ENCODE measurements around the gene PRR33. TPM values are rescaled to one million over a fixed set of nuclear protein-coding genes. Genes with fewer than 3 reads are reported as not detected.

The PRR33 gene
- total and polyA plus RNA-seq, 4 donors, result 0.08 to 0.13 TPM; not detected in 2

DNA sequence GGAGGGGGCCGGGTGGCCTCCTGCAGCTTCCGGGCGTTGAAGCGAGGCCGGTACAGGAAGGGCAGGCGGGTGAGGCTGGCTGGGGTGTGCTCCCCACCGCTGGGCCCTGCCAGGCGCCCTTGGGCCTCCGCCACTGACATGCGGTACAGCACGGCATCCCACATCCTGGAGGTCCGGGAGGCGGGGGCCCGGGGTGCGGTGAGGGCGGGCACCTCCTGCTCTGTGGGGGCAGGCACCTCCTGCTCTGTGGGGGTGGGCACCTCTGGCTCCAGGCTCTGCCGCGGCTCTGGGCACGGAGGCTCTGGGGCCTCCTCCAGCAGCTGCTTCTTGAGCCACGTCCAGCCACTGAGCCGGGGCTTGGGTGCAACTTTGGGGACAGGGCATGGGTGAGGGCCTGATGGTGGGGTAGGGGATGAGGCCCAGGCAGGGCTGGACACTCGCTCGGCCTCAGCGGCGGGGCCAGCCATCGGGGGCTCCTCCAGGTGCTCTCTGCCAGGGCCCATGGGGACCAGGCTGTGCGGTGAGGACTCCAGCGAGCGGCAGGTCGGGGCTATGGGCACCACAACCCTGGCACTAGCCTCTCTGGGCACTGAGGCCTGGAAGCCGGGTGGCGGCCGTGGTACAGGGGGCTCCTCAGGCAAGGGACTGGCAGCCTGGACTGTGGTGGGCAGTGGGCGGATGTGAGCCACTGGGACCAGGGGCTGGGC is 2.3 kb downstream of the PRR33 start:
- TF ChIP-seq, protein P1, sequence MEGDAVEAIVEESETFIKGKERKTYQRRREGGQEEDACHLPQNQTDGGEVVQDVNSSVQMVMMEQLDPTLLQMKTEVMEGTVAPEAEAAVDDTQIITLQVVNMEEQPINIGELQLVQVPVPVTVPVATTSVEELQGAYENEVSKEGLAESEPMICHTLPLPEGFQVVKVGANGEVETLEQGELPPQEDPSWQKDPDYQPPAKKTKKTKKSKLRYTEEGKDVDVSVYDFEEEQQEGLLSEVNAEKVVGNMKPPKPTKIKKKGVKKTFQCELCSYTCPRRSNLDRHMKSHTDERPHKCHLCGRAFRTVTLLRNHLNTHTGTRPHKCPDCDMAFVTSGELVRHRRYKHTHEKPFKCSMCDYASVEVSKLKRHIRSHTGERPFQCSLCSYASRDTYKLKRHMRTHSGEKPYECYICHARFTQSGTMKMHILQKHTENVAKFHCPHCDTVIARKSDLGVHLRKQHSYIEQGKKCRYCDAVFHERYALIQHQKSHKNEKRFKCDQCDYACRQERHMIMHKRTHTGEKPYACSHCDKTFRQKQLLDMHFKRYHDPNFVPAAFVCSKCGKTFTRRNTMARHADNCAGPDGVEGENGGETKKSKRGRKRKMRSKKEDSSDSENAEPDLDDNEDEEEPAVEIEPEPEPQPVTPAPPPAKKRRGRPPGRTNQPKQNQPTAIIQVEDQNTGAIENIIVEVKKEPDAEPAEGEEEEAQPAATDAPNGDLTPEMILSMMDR (IDR thresholded peaks at IDR 0.05; ENCODE audit: control extremely low read depth, extremely low read depth), result no peak
- Histone ChIP-seq H3K27ac (ENCODE audit: low read depth in 1 of 2, low read length in 1 of 2) (no peak overlapping the region), H3K27me3 (ENCODE audit: control insufficient read depth in 3 of 3, insufficient read depth in 3 of 3, low read length in 2 of 3) (no peaks in the 10 kb centered on the region), H3K36me3 (ENCODE audit: control insufficient read depth in 4 of 4, insufficient read depth in 4 of 4, low read length in 4 of 4) (no peaks in the 10 kb centered on the region), H3K4me1 (ENCODE audit: control insufficient read depth in 5 of 5, insufficient read depth in 5 of 5, low read length in 5 of 5) (no peaks in the 10 kb centered on the region), H3K4me3 (no peak overlapping the region), H3K9ac (ENCODE audit: insufficient read depth in 1 of 2, low read length in 2 of 2) (no peak overlapping the region), H3K9me3 (ENCODE audit: control insufficient read depth in 4 of 4, insufficient read depth in 3 of 4, low read length in 3 of 4) (no peaks in the 10 kb centered on the region)
- ATAC-seq (ENCODE audit: insufficient read depth, low FRiP score) (peak; percentile 42), DNase-seq (no peak)
- 44 to 64% methylated on average over 25 to 34 of the region's 34 CpGs for WGBS, 2 donors

DNA sequence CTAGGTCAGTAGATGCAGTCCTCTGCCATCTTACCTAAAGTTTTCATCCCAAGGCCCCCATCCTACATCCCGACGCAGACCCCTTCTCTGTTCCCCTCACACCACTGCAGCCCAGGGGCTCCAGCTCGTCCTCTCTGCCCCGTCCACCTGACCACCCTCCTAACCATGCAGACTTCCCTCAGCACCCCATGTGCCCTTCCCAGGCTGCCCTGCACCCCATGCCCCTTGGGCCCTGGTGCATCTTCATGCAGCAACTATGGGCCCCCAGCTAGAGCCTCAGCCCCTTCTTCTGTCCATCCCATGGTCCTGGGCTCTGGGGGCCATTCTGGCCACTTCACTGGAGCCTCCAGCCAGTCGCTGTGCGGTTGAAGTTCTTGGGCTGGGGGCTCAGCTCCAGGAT is 2.9 kb downstream of the PRR33 start:
- DNase-seq, result no peak
- H3K4me1 ChIP-seq (ENCODE audit: control insufficient read depth in 5 of 5, insufficient read depth in 5 of 5, low read length in 5 of 5), result no peaks in the 10 kb centered on the region
- no peak overlapping the region for H3K9ac ChIP-seq (ENCODE audit: insufficient read depth in 1 of 2, low read length in 2 of 2)
- WGBS, 2 donors, result 53 to 75% methylated on average over 6 of the region's 6 CpGs
- ATAC-seq (ENCODE audit: insufficient read depth, low FRiP score), result no peak
- TF ChIP-seq, protein P1 (IDR thresholded peaks at IDR 0.05; ENCODE audit: control extremely low read depth, extremely low read depth), result no peak
- no peaks in the 10 kb centered on the region for H3K36me3 ChIP-seq (ENCODE audit: control insufficient read depth in 4 of 4, insufficient read depth in 4 of 4, low read length in 4 of 4)
- no peak overlapping the region for H3K4me3 ChIP-seq
- no peak overlapping the region for H3K27ac ChIP-seq (ENCODE audit: low read depth in 1 of 2, low read length in 1 of 2)
- no peaks in the 10 kb centered on the region for H3K27me3 ChIP-seq (ENCODE audit: control insufficient read depth in 3 of 3, insufficient read depth in 3 of 3, low read length in 2 of 3)
- H3K9me3 ChIP-seq (ENCODE audit: control insufficient read depth in 4 of 4, insufficient read depth in 3 of 4, low read length in 3 of 4), result no peaks in the 10 kb centered on the region

DNA sequence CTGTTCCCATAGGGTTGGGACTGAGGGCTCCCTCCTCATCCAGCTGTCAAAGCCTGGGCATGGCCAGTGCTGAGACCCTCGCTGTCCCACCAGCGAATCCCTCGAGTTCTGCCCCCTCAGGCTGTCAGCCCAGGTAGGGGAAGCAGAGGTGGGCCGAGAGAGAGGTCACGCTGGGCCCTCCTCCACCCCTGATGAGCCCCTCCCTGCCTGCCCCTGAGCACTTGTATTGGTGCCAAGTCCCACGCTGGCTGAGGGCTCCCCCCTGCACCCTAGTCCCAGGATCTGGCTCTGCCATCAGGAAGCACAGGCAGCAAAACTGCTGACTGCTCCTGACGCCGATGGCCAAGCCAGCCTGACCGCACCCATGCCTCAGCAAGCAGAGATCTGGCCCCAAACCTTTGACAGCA is 3.3 kb downstream of the PRR33 start:
- TF ChIP-seq, protein P1 (IDR thresholded peaks at IDR 0.05; ENCODE audit: control extremely low read depth, extremely low read depth), result no peak
- no peaks in the 10 kb centered on the region for H3K27me3 ChIP-seq (ENCODE audit: control insufficient read depth in 3 of 3, insufficient read depth in 3 of 3, low read length in 2 of 3)
- no peak overlapping the region for H3K9ac ChIP-seq (ENCODE audit: insufficient read depth in 1 of 2, low read length in 2 of 2)
- H3K4me3 ChIP-seq, result no peak overlapping the region
- 38 to 55% methylated on average over 9 of the region's 9 CpGs for WGBS, 2 donors
- H3K4me1 ChIP-seq (ENCODE audit: control insufficient read depth in 5 of 5, insufficient read depth in 5 of 5, low read length in 5 of 5), result no peaks in the 10 kb centered on the region
- no peak for ATAC-seq (ENCODE audit: insufficient read depth, low FRiP score)
- H3K27ac ChIP-seq (ENCODE audit: low read depth in 1 of 2, low read length in 1 of 2), result no peak overlapping the region
- no peaks in the 10 kb centered on the region for H3K9me3 ChIP-seq (ENCODE audit: control insufficient read depth in 4 of 4, insufficient read depth in 3 of 4, low read length in 3 of 4)
- DNase-seq, result no peak
- no peaks in the 10 kb centered on the region for H3K36me3 ChIP-seq (ENCODE audit: control insufficient read depth in 4 of 4, insufficient read depth in 4 of 4, low read length in 4 of 4)
